ENCODE results near the gene FBXO17. TPM values are rescaled to one million over a fixed set of nuclear protein-coding genes. Genes with fewer than 3 reads are reported as not detected.

FBXO17 gene
- total and polyA plus RNA-seq, 4 experiments from 2014 or later: not detected

- no peaks in the 10 kb centered on the region for H3K27me3 ChIP-seq (ENCODE audit: insufficient read depth, low read length)
- H3K4me1 ChIP-seq (ENCODE audit: insufficient read depth, low read length): no peaks in the 10 kb centered on the region
- Mint-ChIP-seq H3K4me3 (no peak overlapping the region), H3K27me3 (peaks cover 14 to 20% of the 10 kb centered on the region in 2 donors), H3K9me3 (peaks cover 0 to 6% (median 1%) of the 10 kb centered on the region in 8 donors), H3K4me1 (peaks cover 0 to 14% (median 6%) of the 10 kb centered on the region in 4 donors), H3K27ac (no peak overlapping the region), H3K36me3 (peaks cover 0 to 1% of the 10 kb centered on the region in 2 donors)
- H3K4me3 ChIP-seq (ENCODE audit: low read length in 2 of 2): no peak overlapping the region
- ChIA-PET CTCF (ENCODE audit: partially characterized antibody) (no interaction called here), POLR2A (ENCODE audit: partially characterized antibody) (no interaction called here)
- DNase-seq: no peak
- no peaks in the 10 kb centered on the region for H3K36me3 ChIP-seq (ENCODE audit: insufficient read depth, low read length)
- intact Hi-C loops (cut with micrococcal nuclease): no loop called here
- no peak overlapping the region for H3K27ac ChIP-seq (ENCODE audit: low read depth, low read length)
- H3K9me3 ChIP-seq (ENCODE audit: control insufficient read depth in 1 of 2, low read length in 2 of 2): no peaks in the 10 kb centered on the region
These were observed 4.3 kb upstream of the FBXO17 start for GRCh38 chr19:38979812-38980211.

- Mint-ChIP-seq H3K27me3 (peaks cover 17 to 24% of the 10 kb centered on the region in 2 donors), H3K9me3 (peaks cover 0 to 6% (median 1%) of the 10 kb centered on the region in 8 donors), H3K4me1 (peaks cover 0 to 19% (median 11%) of the 10 kb centered on the region in 4 donors), H3K4me3 (no peak overlapping the region), H3K36me3 (peaks cover 0 to 1% of the 10 kb centered on the region in 2 donors), H3K27ac (no peak overlapping the region)
- no peak for DNase-seq
- Histone ChIP-seq H3K27me3 (ENCODE audit: insufficient read depth, low read length) (no peaks in the 10 kb centered on the region), H3K36me3 (ENCODE audit: insufficient read depth, low read length) (no peaks in the 10 kb centered on the region), H3K9me3 (ENCODE audit: control insufficient read depth in 1 of 2, low read length in 2 of 2) (no peaks in the 10 kb centered on the region), H3K27ac (ENCODE audit: low read depth, low read length) (no peak overlapping the region), H3K4me1 (ENCODE audit: insufficient read depth, low read length) (no peaks in the 10 kb centered on the region), H3K4me3 (ENCODE audit: low read length in 2 of 2) (no peak overlapping the region)
- intact Hi-C loops (cut with micrococcal nuclease): no loop called here
- ChIA-PET CTCF (ENCODE audit: partially characterized antibody) (no interaction called here), POLR2A (ENCODE audit: partially characterized antibody) (no interaction called here)
These were observed 2.8 kb upstream of the FBXO17 start for GRCh38 chr19:38978326-38978689.

- no peak for DNase-seq
- no peaks in the 10 kb centered on the region for H3K4me1 ChIP-seq (ENCODE audit: insufficient read depth, low read length)
- peaks cover 0 to 1% of the 10 kb centered on the region in 2 donors for H3K36me3 Mint-ChIP-seq
- H3K27ac Mint-ChIP-seq: no peak overlapping the region
- H3K9me3 Mint-ChIP-seq: peaks cover 0 to 6% (median 1%) of the 10 kb centered on the region in 8 donors
- no peak overlapping the region for H3K4me3 ChIP-seq (ENCODE audit: low read length in 2 of 2)
- H3K27me3 Mint-ChIP-seq: peaks cover 17 to 24% of the 10 kb centered on the region in 2 donors
- POLR2A ChIA-PET (ENCODE audit: partially characterized antibody): interaction anchor here (0.9 kb wide), 1 partner anchor 17 kb away, joined by 3 read pairs; no protein-coding TSS in a partner anchor
- intact Hi-C loops (cut with micrococcal nuclease): no loop called here
- H3K9me3 ChIP-seq (ENCODE audit: control insufficient read depth in 1 of 2, low read length in 2 of 2): no peaks in the 10 kb centered on the region
- no peaks in the 10 kb centered on the region for H3K27me3 ChIP-seq (ENCODE audit: insufficient read depth, low read length)
- CTCF ChIA-PET (ENCODE audit: partially characterized antibody): interaction anchor here (1.4 kb wide), 1 partner anchor 16 kb away, joined by 3 read pairs; no protein-coding TSS in a partner anchor
- H3K4me3 Mint-ChIP-seq: no peak overlapping the region
- H3K36me3 ChIP-seq (ENCODE audit: insufficient read depth, low read length): no peaks in the 10 kb centered on the region
- no peak overlapping the region for H3K27ac ChIP-seq (ENCODE audit: low read depth, low read length)
- H3K4me1 Mint-ChIP-seq: peaks cover 0 to 19% (median 11%) of the 10 kb centered on the region in 4 donors
These were observed 2.1 kb upstream of the FBXO17 start for GRCh38 chr19:38977445-38978325.

GRCh38 chr19:38975861-38976271, 324 bp upstream of the FBXO17 start:
- H3K36me3 ChIP-seq (ENCODE audit: insufficient read depth, low read length): no peaks in the 10 kb centered on the region
- DNase-seq: no peak
- peak overlapping the region in 5 of 8 donors; percentile 60 to 76 (median 73) for H3K4me3 Mint-ChIP-seq
- peaks cover 0 to 1% of the 10 kb centered on the region in 2 donors for H3K36me3 Mint-ChIP-seq
- H3K4me3 ChIP-seq (ENCODE audit: low read length in 2 of 2): no peak overlapping the region
- ChIA-PET POLR2A (ENCODE audit: partially characterized antibody) (no interaction called here), CTCF (ENCODE audit: partially characterized antibody) (no interaction called here)
- peaks cover 0 to 19% (median 11%) of the 10 kb centered on the region in 4 donors for H3K4me1 Mint-ChIP-seq
- peaks cover 0 to 6% (median 1%) of the 10 kb centered on the region in 8 donors for H3K9me3 Mint-ChIP-seq
- H3K27ac Mint-ChIP-seq: no peak overlapping the region
- no peaks in the 10 kb centered on the region for H3K9me3 ChIP-seq (ENCODE audit: control insufficient read depth in 1 of 2, low read length in 2 of 2)
- intact Hi-C loops (cut with micrococcal nuclease): no loop called here
- no peaks in the 10 kb centered on the region for H3K27me3 ChIP-seq (ENCODE audit: insufficient read depth, low read length)
- peaks cover 17 to 25% of the 10 kb centered on the region in 2 donors for H3K27me3 Mint-ChIP-seq
- H3K27ac ChIP-seq (ENCODE audit: low read depth, low read length): no peak overlapping the region
- no peaks in the 10 kb centered on the region for H3K4me1 ChIP-seq (ENCODE audit: insufficient read depth, low read length)

DNA sequence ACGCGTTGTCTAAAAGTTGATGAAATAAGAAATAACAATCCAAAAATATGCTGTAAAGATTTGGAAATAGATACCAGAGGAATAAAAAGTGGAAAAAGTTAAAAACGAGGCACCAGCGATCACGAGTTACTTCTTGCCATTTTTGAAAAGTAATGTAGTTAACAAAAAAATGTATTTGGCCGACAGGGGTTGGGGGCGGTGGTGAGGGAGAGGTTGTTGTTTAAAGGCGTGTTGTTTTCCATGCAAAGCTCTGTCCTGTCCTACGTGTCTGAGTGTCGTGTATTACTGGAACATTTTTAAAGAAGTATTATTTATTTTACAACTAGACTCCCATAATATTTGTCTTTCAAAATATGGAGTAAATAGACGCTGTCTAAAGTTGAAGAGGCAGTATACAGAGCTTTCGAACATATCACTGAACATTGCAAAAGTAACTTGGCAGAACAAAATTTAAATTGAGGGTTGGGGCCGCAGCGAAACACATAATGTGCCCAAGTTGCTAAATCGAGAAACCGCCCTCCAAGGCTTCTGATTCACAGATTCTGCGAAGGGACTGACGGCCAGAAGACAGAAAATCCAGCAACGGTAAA, 823 bp downstream of the FBXO17 start:
- Histone ChIP-seq H3K27ac (ENCODE audit: low read depth, low read length) (no peak overlapping the region), H3K36me3 (ENCODE audit: insufficient read depth, low read length) (no peaks in the 10 kb centered on the region), H3K9me3 (ENCODE audit: control insufficient read depth in 1 of 2, low read length in 2 of 2) (no peaks in the 10 kb centered on the region), H3K27me3 (ENCODE audit: insufficient read depth, low read length) (no peaks in the 10 kb centered on the region), H3K4me3 (ENCODE audit: low read length in 2 of 2) (no peak overlapping the region), H3K4me1 (ENCODE audit: insufficient read depth, low read length) (no peaks in the 10 kb centered on the region)
- DNase-seq: no peak
- ChIA-PET POLR2A (ENCODE audit: partially characterized antibody) (no interaction called here), CTCF (ENCODE audit: partially characterized antibody) (no interaction called here)
- H3K36me3 Mint-ChIP-seq: no peaks in the 10 kb centered on the region
- H3K4me3 Mint-ChIP-seq: peak overlapping the region in 7 of 8 donors; percentile 3 to 68 (median 38)
- H3K4me1 Mint-ChIP-seq: peaks cover 0 to 19% (median 11%) of the 10 kb centered on the region in 4 donors
- no peak overlapping the region for H3K27ac Mint-ChIP-seq
- H3K9me3 Mint-ChIP-seq: no peaks in the 10 kb centered on the region
- intact Hi-C loops (cut with micrococcal nuclease): no loop called here
- peaks cover 17 to 25% of the 10 kb centered on the region in 2 donors for H3K27me3 Mint-ChIP-seq

DNA sequence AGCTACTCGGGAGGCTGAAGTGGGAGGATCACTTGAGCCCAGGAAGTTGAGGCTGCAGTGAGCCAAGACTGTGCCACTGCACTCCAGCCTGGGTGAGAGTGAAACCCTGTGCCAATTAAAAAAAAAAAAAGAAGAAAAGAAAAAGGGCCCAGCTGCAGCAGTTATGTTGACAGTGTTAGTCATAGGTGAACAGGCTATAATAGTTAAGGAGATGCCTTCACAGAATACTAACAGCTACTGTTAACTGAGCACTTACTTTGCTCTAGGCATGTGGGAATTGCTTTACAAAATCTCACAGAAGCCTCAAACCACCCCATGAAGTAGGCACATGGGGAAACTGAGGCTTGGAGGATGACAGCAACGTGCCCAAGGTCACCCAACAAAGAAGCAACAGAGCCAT, 3.9 kb downstream of the FBXO17 start:
- Histone ChIP-seq H3K4me3 (ENCODE audit: low read length in 2 of 2) (no peak overlapping the region), H3K4me1 (ENCODE audit: insufficient read depth, low read length) (no peaks in the 10 kb centered on the region), H3K27me3 (ENCODE audit: insufficient read depth, low read length) (no peaks in the 10 kb centered on the region), H3K9me3 (ENCODE audit: control insufficient read depth in 1 of 2, low read length in 2 of 2) (no peaks in the 10 kb centered on the region), H3K27ac (ENCODE audit: low read depth, low read length) (no peak overlapping the region), H3K36me3 (ENCODE audit: insufficient read depth, low read length) (no peaks in the 10 kb centered on the region)
- no peaks in the 10 kb centered on the region for H3K36me3 Mint-ChIP-seq
- H3K4me1 Mint-ChIP-seq: peaks cover 0 to 18% (median 11%) of the 10 kb centered on the region in 4 donors
- intact Hi-C loops (cut with micrococcal nuclease): no loop called here
- no peaks in the 10 kb centered on the region for H3K9me3 Mint-ChIP-seq
- CTCF ChIA-PET (ENCODE audit: partially characterized antibody): interaction anchor here (2.7 kb wide), 1 partner anchor 10 kb away, joined by 6 read pairs; no protein-coding TSS in a partner anchor
- no peak overlapping the region for H3K4me3 Mint-ChIP-seq
- POLR2A ChIA-PET (ENCODE audit: partially characterized antibody): no interaction called here
- DNase-seq: no peak
- H3K27me3 Mint-ChIP-seq: peaks cover 10 to 17% of the 10 kb centered on the region in 2 donors
- H3K27ac Mint-ChIP-seq: no peak overlapping the region
